KMS-11 (cell line): ENCODE results near the gene MMP25.
A peak's percentile ranks its signal among the peaks of the same experiment; 100 is the strongest.

Experiments used
- H2AFZ ChIP-seq: fragments of 200-600 bp; sonication (generic); 2 replicates; pipeline ENCODE4 v1.6.1; 2016; ENCODE audit warnings: antibody characterized with exemption, mixed run types, low read depth
- H3K27ac ChIP-seq: fragments of 200-600 bp; sonication (generic); 2 replicates; pipeline ENCODE4 v1.6.1; 2016; ENCODE audit warnings: mild to moderate bottlenecking, mixed run types
- H3K27me3 ChIP-seq: fragments of 200-600 bp; sonication (generic); 2 replicates; pipeline ENCODE4 v1.6.1; 2017; ENCODE audit warnings: mild to moderate bottlenecking, low read depth, mixed run types, moderate library complexity; ENCODE audit not compliant: insufficient read depth
- H3K36me3 ChIP-seq: fragments of 200-600 bp; sonication (generic); 2 replicates; pipeline ENCODE4 v1.6.1; 2017; ENCODE audit warnings: mild to moderate bottlenecking, mixed run types; ENCODE audit not compliant: insufficient read depth
- H3K4me1 ChIP-seq: fragments of 200-600 bp; sonication (generic); 2 replicates; pipeline ENCODE4 v1.6.1; 2016; ENCODE audit warnings: mild to moderate bottlenecking, low read depth, mixed run types; ENCODE audit not compliant: poor library complexity, severe bottlenecking
- H3K4me2 ChIP-seq: fragments of 200-600 bp; sonication (generic); 2 replicates; pipeline ENCODE4 v1.7.0; 2016; ENCODE audit warnings: mild to moderate bottlenecking, mixed run types
- H3K4me3 ChIP-seq: fragments of 200-600 bp; sonication (generic); IDR thresholded peaks from 2 replicates; pipeline ENCODE4 v1.6.1; 2017; ENCODE audit warnings: low read depth, low read length, mixed read lengths; ENCODE audit not compliant: insufficient read depth
- H3K79me2 ChIP-seq: fragments of 200-600 bp; sonication (generic); 2 replicates; pipeline ENCODE4 v1.6.1; 2016; ENCODE audit warnings: low read depth, mixed run types; ENCODE audit not compliant: insufficient read depth
- H3K9ac ChIP-seq: fragments of 200-600 bp; sonication (generic); 2 replicates; pipeline ENCODE4 v1.6.1; 2016; ENCODE audit warnings: mild to moderate bottlenecking, mixed run types
- H4K20me1 ChIP-seq: fragments of 200-600 bp; sonication (generic); 2 replicates; pipeline ENCODE4 v1.6.1; 2016; ENCODE audit warnings: mild to moderate bottlenecking, mixed run types; ENCODE audit not compliant: insufficient read depth
- TF ChIP-seq, protein P1 (sequence below): fragments of 200-600 bp; sonication (generic); conservative IDR thresholded peaks from 2 replicates; pipeline ENCODE4 v1.6.1; 2017; ENCODE audit warnings: low read depth, mild to moderate bottlenecking, antibody characterized with exemption, low read length, moderate library complexity, mixed read lengths

MMP25 gene

DNA sequence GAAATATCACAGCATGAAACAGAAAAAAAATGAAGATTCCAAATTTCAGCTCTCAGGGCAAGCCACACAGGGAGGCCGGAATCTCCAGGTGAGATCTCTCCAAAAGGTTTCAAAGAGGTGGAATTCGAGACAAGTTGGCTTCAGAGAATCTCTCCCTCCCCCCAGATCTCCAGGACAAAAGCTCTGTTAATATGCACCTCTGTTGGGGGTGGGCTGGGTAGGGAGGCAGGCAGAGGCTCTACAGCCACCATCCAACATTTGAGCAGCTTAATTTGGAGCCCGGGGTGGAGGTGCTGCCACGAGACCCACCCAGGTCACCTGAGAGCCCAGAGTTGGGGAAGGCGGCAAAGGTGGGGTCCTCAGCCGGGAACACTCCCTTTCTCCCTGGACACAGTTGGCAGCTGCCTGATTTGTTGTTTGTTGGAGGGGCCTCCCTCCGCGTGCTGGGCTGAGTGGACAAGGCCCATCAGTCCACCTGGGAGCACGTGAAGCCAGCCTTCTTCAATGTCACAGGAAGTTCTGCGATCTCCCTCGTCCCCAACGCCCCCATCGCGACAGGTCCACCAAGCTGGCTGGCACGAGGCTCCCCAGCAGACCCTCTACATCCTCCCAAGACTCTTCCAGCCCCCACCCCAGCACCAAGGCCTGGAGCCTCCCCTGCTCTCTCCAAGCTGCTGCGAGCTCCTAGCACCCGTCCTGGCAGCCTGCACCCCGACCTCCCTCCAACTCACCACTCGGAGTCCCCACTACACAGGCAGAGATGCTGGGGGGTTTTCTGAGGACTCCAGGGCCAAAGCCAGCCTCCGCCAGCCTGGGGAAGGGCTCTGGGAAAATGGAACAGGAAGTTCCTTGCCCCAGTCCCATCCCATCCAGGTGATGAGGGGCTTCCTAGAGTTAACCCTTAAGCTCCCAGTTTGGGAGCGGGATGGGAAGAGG, 52.4 kb downstream of the MMP25 start, which contains the start of gene ZSCAN10:
Gene ZSCAN10, minus strand, starts transcription at position 836 of the 936 bp plus-strand sequence. CDS start 6,357 bp downstream, outside the sequence.
- no peak within 1 kb of the TSS for H3K4me3 ChIP-seq
- no peaks in the 10 kb centered on the region for H3K36me3 ChIP-seq
- H3K4me1 ChIP-seq, result peaks cover 16% of the 10 kb centered on the region
- H2AFZ ChIP-seq, result peak within 1 kb of the TSS; percentile 67; the same call in 1 of the 2 replicates
- H3K27me3 ChIP-seq, result peaks cover 8% of the 10 kb centered on the region; the same call in 1 of the 2 replicates
- no peak within 1 kb of the TSS for H3K27ac ChIP-seq
- H3K4me2 ChIP-seq, result peak within 1 kb of the TSS; percentile 54
- H4K20me1 ChIP-seq, result no peaks in the 10 kb centered on the region
- TF ChIP-seq, protein P1, sequence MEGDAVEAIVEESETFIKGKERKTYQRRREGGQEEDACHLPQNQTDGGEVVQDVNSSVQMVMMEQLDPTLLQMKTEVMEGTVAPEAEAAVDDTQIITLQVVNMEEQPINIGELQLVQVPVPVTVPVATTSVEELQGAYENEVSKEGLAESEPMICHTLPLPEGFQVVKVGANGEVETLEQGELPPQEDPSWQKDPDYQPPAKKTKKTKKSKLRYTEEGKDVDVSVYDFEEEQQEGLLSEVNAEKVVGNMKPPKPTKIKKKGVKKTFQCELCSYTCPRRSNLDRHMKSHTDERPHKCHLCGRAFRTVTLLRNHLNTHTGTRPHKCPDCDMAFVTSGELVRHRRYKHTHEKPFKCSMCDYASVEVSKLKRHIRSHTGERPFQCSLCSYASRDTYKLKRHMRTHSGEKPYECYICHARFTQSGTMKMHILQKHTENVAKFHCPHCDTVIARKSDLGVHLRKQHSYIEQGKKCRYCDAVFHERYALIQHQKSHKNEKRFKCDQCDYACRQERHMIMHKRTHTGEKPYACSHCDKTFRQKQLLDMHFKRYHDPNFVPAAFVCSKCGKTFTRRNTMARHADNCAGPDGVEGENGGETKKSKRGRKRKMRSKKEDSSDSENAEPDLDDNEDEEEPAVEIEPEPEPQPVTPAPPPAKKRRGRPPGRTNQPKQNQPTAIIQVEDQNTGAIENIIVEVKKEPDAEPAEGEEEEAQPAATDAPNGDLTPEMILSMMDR, result no peak
- no peak within 1 kb of the TSS for H3K9ac ChIP-seq
- H3K79me2 ChIP-seq, result no peaks in the 10 kb centered on the region

DNA sequence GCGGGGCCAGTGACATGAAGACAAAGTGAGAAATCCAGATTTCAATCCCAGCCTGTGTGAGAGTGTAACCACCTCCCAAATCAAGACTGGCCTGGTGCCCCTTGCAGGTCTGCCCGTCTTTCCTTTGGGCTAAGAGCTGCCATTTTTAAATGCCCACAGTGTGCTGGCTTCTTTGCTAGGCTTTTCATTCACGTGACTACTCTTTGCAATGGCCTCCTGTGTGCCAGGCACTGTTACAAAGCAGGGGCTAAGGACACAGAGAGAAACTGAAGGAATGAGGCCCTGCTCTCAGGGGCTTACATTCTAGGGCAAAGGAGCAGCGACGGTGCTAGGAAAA, 53.0 kb downstream of the MMP25 start:
- Histone ChIP-seq H3K4me2 (no peak overlapping the region), H3K36me3 (no peaks in the 10 kb centered on the region), H3K27me3 (peaks cover 8% of the 10 kb centered on the region; the same call in 1 of the 2 replicates), H3K27ac (no peak overlapping the region), H4K20me1 (no peaks in the 10 kb centered on the region), H3K4me1 (peaks cover 16% of the 10 kb centered on the region), H2AFZ (no peak overlapping the region), H3K4me3 (no peak overlapping the region), H3K9ac (no peak overlapping the region), H3K79me2 (no peaks in the 10 kb centered on the region)
- TF ChIP-seq, protein P1, result no peak

DNA sequence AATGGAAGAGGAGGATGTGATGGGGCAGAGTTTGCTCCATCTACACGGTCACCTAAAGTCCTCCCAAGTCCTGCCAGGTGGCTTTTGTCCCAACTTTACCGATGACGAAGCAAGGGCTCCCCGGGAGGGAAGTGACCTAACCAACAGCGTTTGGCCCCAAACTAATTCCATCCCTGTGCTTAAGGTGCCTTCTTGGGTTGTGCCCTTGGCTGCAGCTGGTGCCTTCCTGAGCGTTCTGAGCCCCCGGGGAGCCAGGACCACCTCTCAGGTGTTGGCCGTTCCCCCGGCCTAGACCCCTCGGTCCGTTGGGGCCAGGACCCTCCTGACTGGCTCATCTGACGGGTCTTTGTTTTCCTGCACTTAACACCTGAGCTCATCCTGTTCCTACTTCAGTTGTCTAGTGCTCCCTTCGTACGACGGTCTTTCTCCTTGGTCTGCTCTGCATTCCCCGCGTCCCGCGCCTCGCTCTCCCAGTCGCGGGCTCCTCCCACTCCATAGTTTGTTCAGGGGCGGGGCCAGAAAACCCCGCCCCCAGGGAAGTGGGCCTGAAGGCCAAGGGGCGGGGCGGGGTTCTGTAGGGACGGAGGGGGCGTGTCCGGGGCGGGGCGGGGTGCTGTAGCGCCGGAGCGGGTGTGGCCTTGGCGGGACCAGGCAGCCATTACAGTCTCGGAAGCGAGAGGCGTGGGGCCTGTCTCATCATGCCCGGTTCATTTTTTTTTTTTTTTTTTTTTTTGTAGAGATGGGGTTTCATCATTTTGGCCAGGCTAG, 53.6 kb downstream of the MMP25 start:
- no peaks in the 10 kb centered on the region for H3K79me2 ChIP-seq
- no peaks in the 10 kb centered on the region for H3K36me3 ChIP-seq
- peaks cover 16% of the 10 kb centered on the region for H3K4me1 ChIP-seq
- no peaks in the 10 kb centered on the region for H4K20me1 ChIP-seq
- H3K4me3 ChIP-seq, result no peak overlapping the region
- peak overlapping the region; percentile 54 for H3K4me2 ChIP-seq
- no peak overlapping the region for H3K9ac ChIP-seq
- H2AFZ ChIP-seq, result peak overlapping the region; percentile 67; the same call in 1 of the 2 replicates
- H3K27me3 ChIP-seq, result peaks cover 8% of the 10 kb centered on the region; the same call in 1 of the 2 replicates
- TF ChIP-seq, protein P1, result no peak
- no peak overlapping the region for H3K27ac ChIP-seq

DNA sequence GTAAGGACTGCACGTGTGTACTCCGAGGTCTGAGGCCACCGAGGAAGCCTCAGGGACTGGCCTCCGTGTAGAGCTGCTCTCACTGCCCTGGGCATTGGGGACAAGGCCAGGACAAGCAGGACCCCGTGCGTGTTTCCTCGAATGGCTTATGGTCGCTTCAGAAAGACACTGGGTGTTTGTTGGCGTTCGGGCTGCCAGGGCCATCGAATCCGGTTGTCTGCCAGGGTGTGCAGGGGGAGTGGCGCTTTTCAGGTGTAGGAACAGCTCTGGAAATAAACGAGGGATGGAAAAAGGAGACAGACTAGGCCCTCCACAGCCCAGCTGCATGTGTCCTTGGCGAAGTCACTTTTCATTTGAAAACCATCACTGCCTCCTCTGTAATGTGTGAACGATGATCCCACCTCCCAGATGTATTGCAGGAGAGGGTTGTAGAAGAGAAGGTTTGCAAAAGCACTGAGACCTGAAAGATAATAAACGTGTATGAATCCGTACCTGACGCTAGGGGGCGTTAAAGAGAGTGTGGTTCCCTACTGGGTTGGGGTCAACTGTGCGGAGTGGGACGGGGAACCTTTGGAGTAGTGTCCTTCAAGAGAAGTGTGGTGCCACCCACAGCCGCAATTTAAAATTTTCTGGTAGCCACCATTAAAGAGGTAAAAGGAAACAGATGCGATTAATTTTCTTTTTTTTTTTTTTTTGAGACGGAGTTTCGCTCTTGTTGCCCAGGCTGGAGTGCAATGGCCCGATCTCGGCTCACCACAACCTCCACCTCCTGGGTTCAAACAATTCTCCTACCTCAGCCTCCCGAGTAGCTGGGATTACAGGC, 54.9 kb downstream of the MMP25 start:
- Histone ChIP-seq H3K9ac (no peak overlapping the region), H3K27me3 (peaks cover 8% of the 10 kb centered on the region; the same call in 1 of the 2 replicates)

More for the DNA sequence above, 54.9 kb downstream of the MMP25 start:
- no peak overlapping the region for H3K27ac ChIP-seq
- no peak overlapping the region for H3K4me2 ChIP-seq
- no peak overlapping the region for H3K4me3 ChIP-seq
- no peak overlapping the region for H2AFZ ChIP-seq
- no peaks in the 10 kb centered on the region for H3K36me3 ChIP-seq
- no peaks in the 10 kb centered on the region for H3K79me2 ChIP-seq
- peaks cover 11% of the 10 kb centered on the region for H3K4me1 ChIP-seq
- TF ChIP-seq, protein P1, result peak; percentile 72
- no peaks in the 10 kb centered on the region for H4K20me1 ChIP-seq
